ENCODE measurements around the gene SLC30A7.
A peak's percentile ranks its signal among the peaks of the same experiment; 100 is the strongest.

Gene SLC30A7

GRCh38 chr1:100891380-100891779, 4.5 kb upstream of the SLC30A7 start:
- H3K9me3 ChIP-seq (ENCODE audit: low read length) = peaks cover 11% of the 10 kb centered on the region

DNA sequence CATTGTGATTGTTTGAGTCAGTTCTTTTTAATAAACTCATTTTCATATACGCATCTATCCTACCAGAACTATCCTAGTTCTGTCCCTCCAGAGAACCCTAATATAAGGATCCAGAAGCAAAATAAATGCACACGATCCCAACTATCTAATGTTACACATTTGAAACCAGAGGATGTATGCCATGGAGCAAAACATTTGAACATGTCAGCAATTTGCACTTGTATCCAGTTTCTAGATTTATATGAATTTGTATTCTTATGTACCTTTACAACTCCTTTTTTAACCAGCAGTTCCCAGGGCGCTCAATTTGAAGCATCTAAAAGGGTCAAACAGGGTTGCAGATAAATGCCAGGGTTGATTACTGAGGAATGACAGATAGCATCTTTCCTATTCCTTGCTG, 3.3 kb upstream of the SLC30A7 start:
- Histone ChIP-seq H3K9me2 (ENCODE audit: low read depth, low read length) (no peaks in the 10 kb centered on the region), H4K20me1 (ENCODE audit: insufficient read depth, low read length) (no peaks in the 10 kb centered on the region), H3K36me3 (ENCODE audit: insufficient read depth, low read length) (no peaks in the 10 kb centered on the region), H3K27me3 (ENCODE audit: insufficient read depth, low read length) (no peaks in the 10 kb centered on the region), H3K9me3 (ENCODE audit: low read length) (peaks cover 11% of the 10 kb centered on the region), H3K27ac (ENCODE audit: low read depth, low read length, poor library complexity, severe bottlenecking) (no peak overlapping the region), H3K4me3 (ENCODE audit: low read depth, low read length, poor library complexity, severe bottlenecking) (no peak overlapping the region), H3K4me1 (ENCODE audit: insufficient read depth, low read length, severe bottlenecking) (peaks cover 25% of the 10 kb centered on the region), H3F3A (ENCODE audit: insufficient read depth, low read length) (no peaks in the 10 kb centered on the region), H2AFZ (ENCODE audit: low read length) (no peak overlapping the region), H3K79me2 (ENCODE audit: insufficient read depth, low read length) (no peaks in the 10 kb centered on the region), H3K4me2 (ENCODE audit: low read length) (no peak overlapping the region), H3K9ac (ENCODE audit: low read length) (no peak overlapping the region)
- no peak for TF ChIP-seq CTCF (IDR thresholded peaks at IDR 0.05; ENCODE audit: low read length)
- no peak for TF ChIP-seq EZH2 (IDR thresholded peaks at IDR 0.05; ENCODE audit: borderline replicate concordance, low read length)

More at GRCh38 chr1:100891380-100891779, 4.5 kb upstream of the SLC30A7 start:
- Histone ChIP-seq H3K9me2 (ENCODE audit: low read depth, low read length) (no peaks in the 10 kb centered on the region), H3K27ac (ENCODE audit: low read depth, low read length, poor library complexity, severe bottlenecking) (no peak overlapping the region), H3K4me3 (ENCODE audit: low read depth, low read length, poor library complexity, severe bottlenecking) (no peak overlapping the region), H3K4me1 (ENCODE audit: insufficient read depth, low read length, severe bottlenecking) (peaks cover 16% of the 10 kb centered on the region), H3K4me2 (ENCODE audit: low read length) (no peak overlapping the region), H3K27me3 (ENCODE audit: insufficient read depth, low read length) (no peaks in the 10 kb centered on the region), H2AFZ (ENCODE audit: low read length) (no peak overlapping the region), H3K36me3 (ENCODE audit: insufficient read depth, low read length) (no peaks in the 10 kb centered on the region), H4K20me1 (ENCODE audit: insufficient read depth, low read length) (no peaks in the 10 kb centered on the region), H3F3A (ENCODE audit: insufficient read depth, low read length) (no peaks in the 10 kb centered on the region), H3K79me2 (ENCODE audit: insufficient read depth, low read length) (no peaks in the 10 kb centered on the region), H3K9ac (ENCODE audit: low read length) (no peak overlapping the region)
- TF ChIP-seq CTCF (IDR thresholded peaks at IDR 0.05; ENCODE audit: low read length) = no peak
- no peak for TF ChIP-seq EZH2 (IDR thresholded peaks at IDR 0.05; ENCODE audit: borderline replicate concordance, low read length)

GRCh38 chr1:100893718-100894117, 2.2 kb upstream of the SLC30A7 start:
- Histone ChIP-seq H3K9me2 (ENCODE audit: low read depth, low read length) (no peaks in the 10 kb centered on the region), H3K27me3 (ENCODE audit: insufficient read depth, low read length) (no peaks in the 10 kb centered on the region), H3K36me3 (ENCODE audit: insufficient read depth, low read length) (peaks cover 2% of the 10 kb centered on the region; the same call in 1 of the 2 replicates), H3K9me3 (ENCODE audit: low read length) (peaks cover 4% of the 10 kb centered on the region), H2AFZ (ENCODE audit: low read length) (no peak overlapping the region; the same call in 1 of the 2 replicates), H3K4me3 (ENCODE audit: low read depth, low read length, poor library complexity, severe bottlenecking) (peak overlapping the region; percentile 87), H4K20me1 (ENCODE audit: insufficient read depth, low read length) (no peaks in the 10 kb centered on the region), H3K79me2 (ENCODE audit: insufficient read depth, low read length) (no peaks in the 10 kb centered on the region), H3K4me2 (ENCODE audit: low read length) (peak overlapping the region; percentile 89), H3K4me1 (ENCODE audit: insufficient read depth, low read length, severe bottlenecking) (peaks cover 26% of the 10 kb centered on the region), H3K27ac (ENCODE audit: low read depth, low read length, poor library complexity, severe bottlenecking) (no peak overlapping the region), H3F3A (ENCODE audit: insufficient read depth, low read length) (no peaks in the 10 kb centered on the region), H3K9ac (ENCODE audit: low read length) (peak overlapping the region; percentile 82)
- TF ChIP-seq EZH2 (IDR thresholded peaks at IDR 0.05; ENCODE audit: borderline replicate concordance, low read length) (no peak), CTCF (IDR thresholded peaks at IDR 0.05; ENCODE audit: low read length) (no peak)

Measured in OCI-LY1 (cell line).